Trophoblast cell (in vitro differentiated cells and primary cell): ENCODE data around the gene SEC23B.

Source experiments
- DNase-seq, 2 donors: peaks; one replicate each; pipeline ENCODE4 v3.0.0-alpha.2; 2016
- H2AFZ ChIP-seq: 2 replicates; pipeline ENCODE4 v1.6.1; 2013; ENCODE audit warnings: low read length, moderate library complexity, mild to moderate bottlenecking; ENCODE audit not compliant: insufficient read depth, poor library complexity
- H2AK5ac ChIP-seq: 2 replicates; pipeline ENCODE4 v1.6.1; 2013; ENCODE audit warnings: mild to moderate bottlenecking, low read length
- H2BK120ac ChIP-seq: 2 replicates; pipeline ENCODE4 v1.6.1; 2013; ENCODE audit warnings: low read length, mild to moderate bottlenecking, moderate library complexity; ENCODE audit not compliant: insufficient read depth, poor library complexity
- H2BK12ac ChIP-seq: 2 replicates; pipeline ENCODE4 v1.6.1; 2013; ENCODE audit warnings: mild to moderate bottlenecking, low read length, moderate library complexity
- H2BK5ac ChIP-seq: 2 replicates; pipeline ENCODE4 v1.6.1; 2013; ENCODE audit warnings: low read length, low read depth, moderate library complexity, mild to moderate bottlenecking; ENCODE audit not compliant: poor library complexity
- H3K14ac ChIP-seq: 2 replicates; pipeline ENCODE4 v1.6.1; 2013; ENCODE audit warnings: mild to moderate bottlenecking, low read length
- H3K18ac ChIP-seq: 2 replicates; pipeline ENCODE4 v1.6.1; 2013; ENCODE audit warnings: mild to moderate bottlenecking, low read length
- H3K23ac ChIP-seq: 2 replicates; pipeline ENCODE4 v1.6.1; 2013; ENCODE audit warnings: low read length
- H3K27ac ChIP-seq: 2 replicates; pipeline ENCODE4 v1.5.1; 2013; ENCODE audit warnings: low read depth, mild to moderate bottlenecking, inconsistent platforms, low read length, moderate library complexity
- H3K27me3 ChIP-seq: 2 replicates; pipeline ENCODE4 v1.6.1; 2013; ENCODE audit warnings: inconsistent platforms, mild to moderate bottlenecking, low read length, moderate library complexity; ENCODE audit not compliant: insufficient read depth
- H3K36me3 ChIP-seq, 2 experiments: 1 replicate in 1 of 2; 2 replicates in 1 of 2; pipeline ENCODE4 v1.6.1; 2013; ENCODE audit warnings: low read length in 2 of 2, mild to moderate bottlenecking in 2 of 2, moderate library complexity in 1 of 2; ENCODE audit not compliant: insufficient read depth in 2 of 2, control insufficient read depth in 1 of 2
- H3K4ac ChIP-seq: 2 replicates; pipeline ENCODE4 v1.6.1; 2013; ENCODE audit warnings: low read depth, mild to moderate bottlenecking, low read length, moderate library complexity
- H3K4me1 ChIP-seq, 2 experiments: 1 replicate in 1 of 2; 2 replicates in 1 of 2; pipeline ENCODE4 v1.6.1; 2013; ENCODE audit warnings: low read length in 2 of 2, mild to moderate bottlenecking in 2 of 2, moderate library complexity in 1 of 2; ENCODE audit not compliant: insufficient read depth in 2 of 2, control insufficient read depth in 1 of 2
- H3K4me2 ChIP-seq: 2 replicates; pipeline ENCODE4 v1.6.1; 2013; ENCODE audit warnings: inconsistent platforms, mild to moderate bottlenecking, low read length, moderate library complexity
- H3K4me3 ChIP-seq: 2 replicates; pipeline ENCODE4 v1.5.1; 2013; ENCODE audit warnings: mild to moderate bottlenecking, low read depth, low read length, inconsistent platforms
- H3K79me1 ChIP-seq: one replicate; pipeline ENCODE4 v1.6.1; 2013; ENCODE audit warnings: low read length
- H3K79me2 ChIP-seq: 2 replicates; pipeline ENCODE4 v1.6.1; 2013; ENCODE audit warnings: low read length, mild to moderate bottlenecking; ENCODE audit not compliant: control insufficient read depth, insufficient read depth, poor library complexity
- H3K9ac ChIP-seq: 2 replicates; pipeline ENCODE4 v1.6.1; 2013; ENCODE audit warnings: mild to moderate bottlenecking, low read length
- H3K9me3 ChIP-seq: 2 replicates; pipeline ENCODE4 v1.6.1; 2013; ENCODE audit warnings: low read depth, mild to moderate bottlenecking, control low read depth, inconsistent platforms, low read length; ENCODE audit not compliant: insufficient read depth
- H4K12ac ChIP-seq: 2 replicates; pipeline ENCODE4 v1.6.1; 2013; ENCODE audit warnings: low read depth, mild to moderate bottlenecking, low read length, moderate library complexity
- H4K8ac ChIP-seq: 2 replicates; pipeline ENCODE4 v1.6.1; 2013; ENCODE audit warnings: low read depth, mild to moderate bottlenecking, low read length, moderate library complexity
- H4K91ac ChIP-seq: one replicate; pipeline ENCODE4 v1.6.1; 2013; ENCODE audit warnings: low read depth, mild to moderate bottlenecking, low read length, moderate library complexity
- WGBS: extraction: QIAGEN DNeasy Blood & Tissue Kit; methylation state at CpG from one replicate; pipeline ENCODE4 v1.1.7; 2013; ENCODE audit warnings: missing lambda C conversion rate; ENCODE audit not compliant: insufficient read length, insufficient coverage; ENCODE audit errors: extremely low coverage; 5-methylcytosine and 5-hydroxymethylcytosine counted together

SEC23B gene

GRCh38 chr20:18578581-18578980 is 70.8 kb downstream of the SEC23B start:
- no peak for DNase-seq

DNA sequence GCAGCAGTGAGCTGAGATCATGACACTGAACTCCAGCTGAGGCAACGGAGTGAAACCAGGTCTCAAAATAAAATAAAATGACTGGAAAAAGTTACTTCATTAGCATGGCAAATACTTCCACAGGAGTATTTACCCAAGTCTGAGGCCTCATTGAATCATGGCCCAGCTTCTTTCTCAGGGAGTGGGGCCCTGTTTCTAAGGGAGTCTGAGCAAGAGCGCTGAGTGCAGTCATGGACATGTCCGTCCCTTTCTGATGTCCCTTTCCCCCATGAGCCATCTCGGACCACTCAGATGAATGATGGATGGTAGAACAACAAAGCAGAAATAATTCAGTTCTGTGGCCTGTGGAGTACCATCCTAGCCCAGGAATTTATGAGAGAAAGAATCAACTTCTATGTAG is 72.3 kb downstream of the SEC23B start:
- DNase-seq = no peak
- Histone ChIP-seq H2BK12ac (no peak overlapping the region), H3K23ac (no peak overlapping the region), H3K36me3 (no peaks in the 10 kb centered on the region), H3K4me3 (no peak overlapping the region), H2BK120ac (no peak overlapping the region), H3K14ac (no peak overlapping the region), H2AK5ac (no peak overlapping the region), H3K4me2 (no peak overlapping the region), H4K91ac (no peak overlapping the region), H3K27me3 (no peaks in the 10 kb centered on the region), H2BK5ac (no peak overlapping the region), H3K18ac (no peak overlapping the region), H2AFZ (no peak overlapping the region), H3K79me2 (no peaks in the 10 kb centered on the region), H4K8ac (no peak overlapping the region), H3K4me1 (no peaks in the 10 kb centered on the region), H4K12ac (no peak overlapping the region), H3K4ac (no peak overlapping the region), H3K27ac (no peak overlapping the region), H3K79me1 (no peaks in the 10 kb centered on the region), H3K9ac (no peak overlapping the region), H3K9me3 (no peaks in the 10 kb centered on the region)
- WGBS = no CpG with 5 or more reads among the region's 4 CpGs

More at GRCh38 chr20:18578581-18578980, 70.8 kb downstream of the SEC23B start:
- H3K79me1 ChIP-seq = no peaks in the 10 kb centered on the region
- no peaks in the 10 kb centered on the region for H3K27me3 ChIP-seq
- H2AFZ ChIP-seq = no peak overlapping the region
- no peak overlapping the region for H3K27ac ChIP-seq
- no peak overlapping the region for H2BK12ac ChIP-seq
- H3K4ac ChIP-seq = no peak overlapping the region
- H2AK5ac ChIP-seq = no peak overlapping the region
- H3K4me1 ChIP-seq = no peaks in the 10 kb centered on the region
- H3K14ac ChIP-seq = no peak overlapping the region
- no peak overlapping the region for H3K9ac ChIP-seq
- no peak overlapping the region for H3K4me3 ChIP-seq
- no peak overlapping the region for H4K8ac ChIP-seq
- H2BK5ac ChIP-seq = no peak overlapping the region
- no peak overlapping the region for H2BK120ac ChIP-seq
- no peaks in the 10 kb centered on the region for H3K9me3 ChIP-seq
- no peak overlapping the region for H4K12ac ChIP-seq
- no peaks in the 10 kb centered on the region for H3K36me3 ChIP-seq
- H3K23ac ChIP-seq = no peak overlapping the region
- no peak overlapping the region for H3K18ac ChIP-seq
- H4K91ac ChIP-seq = no peak overlapping the region
- no peak overlapping the region for H3K4me2 ChIP-seq
- WGBS = no CpG with 5 or more reads among the region's 6 CpGs
- no peaks in the 10 kb centered on the region for H3K79me2 ChIP-seq

GRCh38 chr20:18585134-18585533 is 77.4 kb downstream of the SEC23B start:
- no peak overlapping the region for H3K4ac ChIP-seq
- H3K4me1 ChIP-seq = peaks cover 2 to 5% of the 10 kb centered on the region in 2 experiments
- peaks cover 5% of the 10 kb centered on the region for H3K79me1 ChIP-seq
- H3K14ac ChIP-seq = no peak overlapping the region
- H3K4me2 ChIP-seq = no peak overlapping the region
- H3K79me2 ChIP-seq = peaks cover 3% of the 10 kb centered on the region
- no peak overlapping the region for H2BK12ac ChIP-seq
- no peak overlapping the region for H2AK5ac ChIP-seq
- DNase-seq = peak in 1 of 2 donors; percentile 19
- no peak overlapping the region for H3K9ac ChIP-seq
- no peaks in the 10 kb centered on the region for H3K27me3 ChIP-seq
- H2AFZ ChIP-seq = no peak overlapping the region
- H3K27ac ChIP-seq = no peak overlapping the region
- no peak overlapping the region for H2BK120ac ChIP-seq
- no peak overlapping the region for H3K18ac ChIP-seq
- no peak overlapping the region for H3K23ac ChIP-seq
- H3K9me3 ChIP-seq = no peaks in the 10 kb centered on the region
- H2BK5ac ChIP-seq = no peak overlapping the region
- no peak overlapping the region for H4K12ac ChIP-seq
- no peak overlapping the region for H3K4me3 ChIP-seq
- no peak overlapping the region for H4K91ac ChIP-seq
- H4K8ac ChIP-seq = no peak overlapping the region
- no peaks in the 10 kb centered on the region for H3K36me3 ChIP-seq
- WGBS = no CpG with 5 or more reads among the region's 2 CpGs

GRCh38 chr20:18587665-18588573 is 80.2 kb downstream of the SEC23B start, which contains the start of gene DTD1:
Gene DTD1, plus strand, starts transcription at chr20:18588054. Its CDS starts 19 bp downstream, at chr20:18588073.
- Histone ChIP-seq H4K12ac (peak within 1 kb of the TSS; percentile 56), H4K8ac (peak within 1 kb of the TSS; percentile 81), H4K91ac (peak within 1 kb of the TSS; percentile 77), H2BK12ac (no peak within 1 kb of the TSS), H2BK5ac (no peak within 1 kb of the TSS), H3K18ac (peak within 1 kb of the TSS; percentile 62), H3K79me2 (peaks cover 3% of the 10 kb centered on the region), H3K36me3 (no peaks in the 10 kb centered on the region), H3K79me1 (peaks cover 5% of the 10 kb centered on the region), H3K4me2 (peak within 1 kb of the TSS; percentile 90), H3K4me1 (peaks cover 2 to 5% of the 10 kb centered on the region in 2 experiments), H3K9ac (peak within 1 kb of the TSS; percentile 64), H2AK5ac (no peak within 1 kb of the TSS), H2AFZ (peak within 1 kb of the TSS; percentile 82), H3K4ac (no peak within 1 kb of the TSS), H3K9me3 (no peaks in the 10 kb centered on the region), H3K23ac (no peak within 1 kb of the TSS), H3K4me3 (peak within 1 kb of the TSS; percentile 81), H3K27ac (no peak within 1 kb of the TSS), H2BK120ac (peak within 1 kb of the TSS; percentile 49), H3K27me3 (no peaks in the 10 kb centered on the region), H3K14ac (peak within 1 kb of the TSS; percentile 73)
- peak; percentile 76 to 83 for DNase-seq
- WGBS = no CpG with 5 or more reads among the region's 88 CpGs
